ENCODE results near the gene HSDL2. TPM values are rescaled to one million over a fixed set of nuclear protein-coding genes. Genes with fewer than 3 reads are reported as not detected.
"Not testable (repeated sequence)": the region's sequence is repeated elsewhere in the genome, so short reads cannot be mapped to it uniquely, and the experiment has no call there.

The HSDL2 gene
- polyA plus RNA-seq, 1 experiment: 47.0 TPM

- no peaks in the 10 kb centered on the region for H3K9me3 ChIP-seq (ENCODE audit: control insufficient read depth, insufficient read depth, low read length)
- no peak overlapping the region for H3K4me3 ChIP-seq (ENCODE audit: low read depth, low read length)
- no peaks in the 10 kb centered on the region for H3K27me3 ChIP-seq (ENCODE audit: control insufficient read depth, insufficient read depth, low read length)
- no peak for DNase-seq (ENCODE audit: low read depth, low spot score)
- no peak overlapping the region for H3K27ac ChIP-seq (ENCODE audit: low read depth, low read length)
- POLR2A ChIA-PET: interaction anchor here (0.7 kb wide), 1 partner anchor 166 kb away, joined by 4 read pairs; no protein-coding TSS in a partner anchor
- CTCF ChIA-PET: interaction anchor here (0.6 to 0.7 kb wide), 2 partner anchors 13 to 37 kb away, joined by 3 to 4 read pairs; no protein-coding TSS in a partner anchor
- TF ChIP-seq CTCF (IDR thresholded peaks at IDR 0.05; ENCODE audit: low read depth, low read length): no peak
These were observed 126.7 kb downstream of the HSDL2 start for GRCh38 chr9:112506571-112506970.

- no peak for DNase-seq (ENCODE audit: low read depth, low spot score)
- H3K4me3 ChIP-seq (ENCODE audit: low read depth, low read length): no peak overlapping the region
- ChIA-PET CTCF (interaction anchor here (0.6 to 0.7 kb wide), 2 partner anchors 12 to 16 kb away, joined by 3 read pairs; no protein-coding TSS in a partner anchor), POLR2A (interaction anchor here (0.7 kb wide), 1 partner anchor 165 kb away, joined by 4 read pairs; no protein-coding TSS in a partner anchor)
- H3K27ac ChIP-seq (ENCODE audit: low read depth, low read length): no peak overlapping the region
- no peak for TF ChIP-seq CTCF (IDR thresholded peaks at IDR 0.05; ENCODE audit: low read depth, low read length)
- H3K27me3 ChIP-seq (ENCODE audit: control insufficient read depth, insufficient read depth, low read length): no peaks in the 10 kb centered on the region
- no peaks in the 10 kb centered on the region for H3K9me3 ChIP-seq (ENCODE audit: control insufficient read depth, insufficient read depth, low read length)
These were observed 127.2 kb downstream of the HSDL2 start for GRCh38 chr9:112507001-112507680.

- POLR2A ChIA-PET: no interaction called here
- TF ChIP-seq CTCF (IDR thresholded peaks at IDR 0.05; ENCODE audit: low read depth, low read length): no peak
- H3K9me3 ChIP-seq (ENCODE audit: control insufficient read depth, insufficient read depth, low read length): no peaks in the 10 kb centered on the region
- no peak overlapping the region for H3K4me3 ChIP-seq (ENCODE audit: low read depth, low read length)
- DNase-seq (ENCODE audit: low read depth, low spot score): no peak
- CTCF ChIA-PET: no interaction called here
- no peak overlapping the region for H3K27ac ChIP-seq (ENCODE audit: low read depth, low read length)
- no peaks in the 10 kb centered on the region for H3K27me3 ChIP-seq (ENCODE audit: control insufficient read depth, insufficient read depth, low read length)
These were observed 128.5 kb downstream of the HSDL2 start for GRCh38 chr9:112508377-112508776.

GRCh38 chr9:112512377-112512776, 132.5 kb downstream of the HSDL2 start:
- H3K4me3 ChIP-seq (ENCODE audit: low read depth, low read length); H3K27ac ChIP-seq (ENCODE audit: low read depth, low read length); POLR2A ChIA-PET; H3K9me3 ChIP-seq (ENCODE audit: control insufficient read depth, insufficient read depth, low read length); DNase-seq (ENCODE audit: low read depth, low spot score); CTCF ChIA-PET; H3K27me3 ChIP-seq (ENCODE audit: control insufficient read depth, insufficient read depth, low read length): not testable (repeated sequence)

- ChIA-PET CTCF (no interaction called here), POLR2A (no interaction called here)
- TF ChIP-seq CTCF (IDR thresholded peaks at IDR 0.05; ENCODE audit: low read depth, low read length): no peak
- Histone ChIP-seq H3K27ac (ENCODE audit: low read depth, low read length) (no peak overlapping the region), H3K27me3 (ENCODE audit: control insufficient read depth, insufficient read depth, low read length) (no peaks in the 10 kb centered on the region), H3K4me3 (ENCODE audit: low read depth, low read length) (no peak overlapping the region), H3K9me3 (ENCODE audit: control insufficient read depth, insufficient read depth, low read length) (no peaks in the 10 kb centered on the region)
- DNase-seq (ENCODE audit: low read depth, low spot score): no peak
These were observed 136.9 kb downstream of the HSDL2 start for GRCh38 chr9:112516769-112517168.

All from AG04450 (cell line).